AG09319 (cell line): ENCODE measurements around the gene SEMA3B.

Source experiments
- DNase-seq: peaks from one replicate; pipeline ENCODE4 v3.0.0-alpha.2; 2010; ENCODE audit warnings: low read depth; ENCODE audit errors: extremely low read depth
- CTCF ChIP-seq: IDR thresholded peaks from 2 replicates; pipeline ENCODE4 v1.5.1; 2011; ENCODE audit warnings: low read depth, mild to moderate bottlenecking, inconsistent platforms, low read length, moderate library complexity

SEMA3B gene

GRCh38 chr3:50232303-50232702 is 36.6 kb upstream of the SEMA3B start:
- no peak for TF ChIP-seq CTCF
- no peak for DNase-seq

GRCh38 chr3:50233176-50233575 is 35.8 kb upstream of the SEMA3B start:
- DNase-seq, result no peak
- TF ChIP-seq CTCF, result no peak

GRCh38 chr3:50235716-50236483 is 33.0 kb upstream of the SEMA3B start, which contains the start of gene GNAI2:
GNAI2 (plus strand) TSS chr3:50236204; CDS start chr3:50236336, 132 bp downstream.
- DNase-seq, result peak; percentile 95
- no peak for TF ChIP-seq CTCF

GRCh38 chr3:50236484-50237132 is 32.3 kb upstream of the SEMA3B start:
- TF ChIP-seq CTCF, result no peak

GRCh38 chr3:50237133-50237651 is 31.8 kb upstream of the SEMA3B start:
- TF ChIP-seq CTCF, result no peak
- DNase-seq, result no peak

More at GRCh38 chr3:50236484-50237132, 32.3 kb upstream of the SEMA3B start:
- DNase-seq, result no peak

GRCh38 chr3:50237754-50238548 is 31.0 kb upstream of the SEMA3B start:
- 0 out of 2 replicates have a peak, but pooled peaks have one; percentile 0 for TF ChIP-seq CTCF
- DNase-seq, result peak; percentile 52
